NCI-H2107 treated with DMSO at 0.1 percent for 48 hours (cell line): ENCODE results near the gene ATRNL1.

Source experiments
- DNase-seq: peaks from one replicate; lab custom pipeline; 2025; ENCODE audit not compliant: unreplicated experiment; lab: John Stamatoyannopoulos, UW

The ATRNL1 gene

GRCh38 chr10:115879372-115880089 lies 786.4 kb downstream of the ATRNL1 start:
- DNase-seq: no peak

GRCh38 chr10:115882021-115882420 lies 788.9 kb downstream of the ATRNL1 start:
- no peak for DNase-seq

GRCh38 chr10:115883372-115883771 lies 790.2 kb downstream of the ATRNL1 start:
- DNase-seq: no peak

- no peak for DNase-seq
These were observed 791.2 kb downstream of the ATRNL1 start for GRCh38 chr10:115884331-115884730.

GRCh38 chr10:115895166-115895565 lies 802.0 kb downstream of the ATRNL1 start:
- no peak for DNase-seq

- no peak for DNase-seq
These were observed 805.1 kb downstream of the ATRNL1 start for GRCh38 chr10:115898242-115898641.

GRCh38 chr10:115902596-115902995 lies 809.4 kb downstream of the ATRNL1 start:
- DNase-seq: no peak

GRCh38 chr10:115903207-115903606 lies 810.0 kb downstream of the ATRNL1 start:
- no peak for DNase-seq

- no peak for DNase-seq
These were observed 810.7 kb downstream of the ATRNL1 start for GRCh38 chr10:115903845-115904244.

GRCh38 chr10:115909037-115909436 lies 815.9 kb downstream of the ATRNL1 start:
- no peak for DNase-seq

GRCh38 chr10:115909962-115910731 lies 817.0 kb downstream of the ATRNL1 start:
- DNase-seq: no peak

GRCh38 chr10:115914475-115914874 lies 821.3 kb downstream of the ATRNL1 start:
- no peak for DNase-seq

GRCh38 chr10:115915429-115915828 lies 822.3 kb downstream of the ATRNL1 start:
- no peak for DNase-seq

- no peak for DNase-seq
These were observed 825.6 kb downstream of the ATRNL1 start for GRCh38 chr10:115918812-115919211.

GRCh38 chr10:115921795-115922194 lies 828.6 kb downstream of the ATRNL1 start:
- no peak for DNase-seq

- no peak for DNase-seq
These were observed 838.1 kb downstream of the ATRNL1 start for GRCh38 chr10:115931309-115931708.

- DNase-seq: no peak
These were observed 838.9 kb downstream of the ATRNL1 start for GRCh38 chr10:115932099-115932498.

- DNase-seq: no peak
These were observed 839.9 kb downstream of the ATRNL1 start for GRCh38 chr10:115933098-115933497.

- no peak for DNase-seq
These were observed 842.6 kb downstream of the ATRNL1 start for GRCh38 chr10:115935731-115936130.

- DNase-seq: no peak
These were observed 844.0 kb downstream of the ATRNL1 start for GRCh38 chr10:115936926-115937767.

GRCh38 chr10:115937768-115938056 lies 844.5 kb downstream of the ATRNL1 start:
- no peak for DNase-seq
